ENCODE data around the gene ARHGAP22. TPM values are rescaled to one million over a fixed set of nuclear protein-coding genes. Genes with fewer than 3 reads are reported as not detected.
"Not testable (repeated sequence)": the region's sequence is repeated elsewhere in the genome, so short reads cannot be mapped to it uniquely, and the experiment has no call there.

Gene ARHGAP22
- polyA plus RNA-seq, 1 of the 3 experiments (the other 2 are of a cell fraction) = 12.4 TPM

- Histone ChIP-seq H3K9me2 (no peaks in the 10 kb centered on the region), H3K9ac (no peak overlapping the region), H3K27ac (ENCODE audit: low read depth in 2 of 2, low read length in 1 of 2) (no peak overlapping the region), H3F3A (replicated peaks; ENCODE audit: insufficient read depth) (peaks cover 6% of the 10 kb centered on the region), H3K4me3 (ENCODE audit: low read depth in 2 of 2, low read length in 1 of 2) (no peak overlapping the region), H3K36me3 (replicated peaks in 1 of 2; ENCODE audit: control insufficient read depth in 1 of 2, insufficient read depth in 2 of 2, low read length in 1 of 2) (peaks cover 53 to 67% of the 10 kb centered on the region in 2 experiments), H3K27me3 (ENCODE audit: insufficient read depth) (no peaks in the 10 kb centered on the region), H3K9me3 (no peaks in the 10 kb centered on the region), H4K20me1 (ENCODE audit: insufficient read depth) (no peaks in the 10 kb centered on the region), H2AFZ (ENCODE audit: low read depth) (no peak overlapping the region), H3K4me2 (no peak overlapping the region), H3K4me1 (ENCODE audit: control insufficient read depth in 1 of 2, insufficient read depth in 2 of 2, low read depth in 1 of 2, low read length in 1 of 2) (no peaks in the 10 kb centered on the region; a peak in 1 of 4 replicates), H3K79me2 (ENCODE audit: insufficient read depth) (no peaks in the 10 kb centered on the region; the same call in 1 of the 2 replicates)
- WGBS (ENCODE audit: low lambda C conversion rate) = 95% methylated on average over 3 of the region's 3 CpGs
- CTCF ChIA-PET = no interaction called here
- POLR2A ChIA-PET = no interaction called here
- DNase-seq = no peak
- TF ChIP-seq ELF1 (IDR thresholded peaks at IDR 0.05) (no peak), POLR2AphosphoS5 (IDR thresholded peaks at IDR 0.05; ENCODE audit: low read depth, low read length) (no peak)
Measured at GRCh38 chr10:48428896-48429295, 176.0 kb downstream of the ARHGAP22 start.

- Histone ChIP-seq H3F3A (replicated peaks; ENCODE audit: insufficient read depth) (no peaks in the 10 kb centered on the region), H3K27ac (ENCODE audit: low read depth in 2 of 2, low read length in 1 of 2) (no peak overlapping the region), H3K9ac (no peak overlapping the region), H3K4me3 (ENCODE audit: low read depth in 2 of 2, low read length in 1 of 2) (no peak overlapping the region), H3K4me2 (no peak overlapping the region), H2AFZ (ENCODE audit: low read depth) (no peak overlapping the region), H3K9me2 (no peaks in the 10 kb centered on the region), H3K4me1 (ENCODE audit: control insufficient read depth in 1 of 2, insufficient read depth in 2 of 2, low read depth in 1 of 2, low read length in 1 of 2) (no peaks in the 10 kb centered on the region; a peak in 1 of 4 replicates), H3K79me2 (ENCODE audit: insufficient read depth) (no peaks in the 10 kb centered on the region; the same call in 1 of the 2 replicates), H4K20me1 (ENCODE audit: insufficient read depth) (no peaks in the 10 kb centered on the region), H3K27me3 (ENCODE audit: insufficient read depth) (no peaks in the 10 kb centered on the region), H3K36me3 (replicated peaks in 1 of 2; ENCODE audit: control insufficient read depth in 1 of 2, insufficient read depth in 2 of 2, low read length in 1 of 2) (peaks cover 28 to 52% of the 10 kb centered on the region in 2 experiments), H3K9me3 (no peaks in the 10 kb centered on the region)
- 98% methylated on average over 4 of the region's 4 CpGs for WGBS (ENCODE audit: low lambda C conversion rate)
- TF ChIP-seq NFIC (IDR thresholded peaks at IDR 0.05; ENCODE audit: borderline replicate concordance) = no peak
- TF ChIP-seq POLR2AphosphoS5 (IDR thresholded peaks at IDR 0.05; ENCODE audit: low read depth, low read length) = no peak
- no peak for TF ChIP-seq GATA2 (CRISPR knock-in tag; IDR thresholded peaks at IDR 0.05)
- TF ChIP-seq FOXM1 (IDR thresholded peaks at IDR 0.05; ENCODE audit: low read depth) = no peak
- no peak for TF ChIP-seq FOXJ3 (CRISPR knock-in tag; IDR thresholded peaks at IDR 0.05)
- no peak for TF ChIP-seq EZH2phosphoT487 (IDR thresholded peaks at IDR 0.05; ENCODE audit: borderline replicate concordance, low read depth)
- no peak for TF ChIP-seq RFX5 (IDR thresholded peaks at IDR 0.05; ENCODE audit: low read length)
- no peak for TF ChIP-seq TCF12 (IDR thresholded peaks at IDR 0.05)
- TF ChIP-seq, protein P1, sequence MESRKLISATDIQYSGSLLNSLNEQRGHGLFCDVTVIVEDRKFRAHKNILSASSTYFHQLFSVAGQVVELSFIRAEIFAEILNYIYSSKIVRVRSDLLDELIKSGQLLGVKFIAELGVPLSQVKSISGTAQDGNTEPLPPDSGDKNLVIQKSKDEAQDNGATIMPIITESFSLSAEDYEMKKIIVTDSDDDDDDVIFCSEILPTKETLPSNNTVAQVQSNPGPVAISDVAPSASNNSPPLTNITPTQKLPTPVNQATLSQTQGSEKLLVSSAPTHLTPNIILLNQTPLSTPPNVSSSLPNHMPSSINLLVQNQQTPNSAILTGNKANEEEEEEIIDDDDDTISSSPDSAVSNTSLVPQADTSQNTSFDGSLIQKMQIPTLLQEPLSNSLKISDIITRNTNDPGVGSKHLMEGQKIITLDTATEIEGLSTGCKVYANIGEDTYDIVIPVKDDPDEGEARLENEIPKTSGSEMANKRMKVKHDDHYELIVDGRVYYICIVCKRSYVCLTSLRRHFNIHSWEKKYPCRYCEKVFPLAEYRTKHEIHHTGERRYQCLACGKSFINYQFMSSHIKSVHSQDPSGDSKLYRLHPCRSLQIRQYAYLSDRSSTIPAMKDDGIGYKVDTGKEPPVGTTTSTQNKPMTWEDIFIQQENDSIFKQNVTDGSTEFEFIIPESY (IDR thresholded peaks at IDR 0.05; ENCODE audit: borderline replicate concordance, low read depth) = no peak
- TF ChIP-seq, protein P2, sequence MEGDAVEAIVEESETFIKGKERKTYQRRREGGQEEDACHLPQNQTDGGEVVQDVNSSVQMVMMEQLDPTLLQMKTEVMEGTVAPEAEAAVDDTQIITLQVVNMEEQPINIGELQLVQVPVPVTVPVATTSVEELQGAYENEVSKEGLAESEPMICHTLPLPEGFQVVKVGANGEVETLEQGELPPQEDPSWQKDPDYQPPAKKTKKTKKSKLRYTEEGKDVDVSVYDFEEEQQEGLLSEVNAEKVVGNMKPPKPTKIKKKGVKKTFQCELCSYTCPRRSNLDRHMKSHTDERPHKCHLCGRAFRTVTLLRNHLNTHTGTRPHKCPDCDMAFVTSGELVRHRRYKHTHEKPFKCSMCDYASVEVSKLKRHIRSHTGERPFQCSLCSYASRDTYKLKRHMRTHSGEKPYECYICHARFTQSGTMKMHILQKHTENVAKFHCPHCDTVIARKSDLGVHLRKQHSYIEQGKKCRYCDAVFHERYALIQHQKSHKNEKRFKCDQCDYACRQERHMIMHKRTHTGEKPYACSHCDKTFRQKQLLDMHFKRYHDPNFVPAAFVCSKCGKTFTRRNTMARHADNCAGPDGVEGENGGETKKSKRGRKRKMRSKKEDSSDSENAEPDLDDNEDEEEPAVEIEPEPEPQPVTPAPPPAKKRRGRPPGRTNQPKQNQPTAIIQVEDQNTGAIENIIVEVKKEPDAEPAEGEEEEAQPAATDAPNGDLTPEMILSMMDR (IDR thresholded peaks at IDR 0.05) = no peak
- no peak for TF ChIP-seq RXRA (IDR thresholded peaks at IDR 0.05; ENCODE audit: borderline replicate concordance, low read depth)
- POLR2A ChIA-PET = no interaction called here
- DNase-seq = no peak
- CTCF ChIA-PET = interaction anchor here (0.5 to 0.8 kb wide), 3 partner anchors 8 to 233 kb away, joined by 3 read pairs; no protein-coding TSS in a partner anchor
Measured at GRCh38 chr10:48423884-48424283, 181.0 kb downstream of the ARHGAP22 start.

DNA sequence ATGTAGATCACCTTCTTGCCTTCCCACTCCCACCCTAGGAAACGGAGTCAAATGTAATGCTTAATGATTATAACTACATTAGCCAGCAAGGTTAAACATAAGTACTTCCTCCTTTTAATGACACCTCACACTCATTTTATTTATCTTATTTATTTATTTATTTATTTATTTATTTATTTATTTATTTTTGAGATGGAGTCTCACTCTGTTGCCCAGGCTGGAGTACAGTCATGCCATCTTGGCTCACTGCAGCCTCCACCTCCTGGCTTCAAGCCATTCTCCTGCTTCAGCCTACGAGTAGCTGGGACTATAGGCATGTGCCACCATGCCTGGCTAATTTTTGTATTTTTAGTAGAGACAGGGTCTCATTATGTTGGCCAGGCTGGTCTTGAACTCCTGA lies 183.0 kb downstream of the ARHGAP22 start:
- H3K4me2 ChIP-seq; H3K79me2 ChIP-seq (ENCODE audit: insufficient read depth); DNase-seq; H3K27me3 ChIP-seq (ENCODE audit: insufficient read depth); H3K9me2 ChIP-seq; H3K27ac ChIP-seq (ENCODE audit: low read depth in 2 of 2, low read length in 1 of 2); H2AFZ ChIP-seq (ENCODE audit: low read depth); H3K4me3 ChIP-seq (ENCODE audit: low read depth in 2 of 2, low read length in 1 of 2); H3K4me1 ChIP-seq (ENCODE audit: control insufficient read depth in 1 of 2, insufficient read depth in 2 of 2, low read depth in 1 of 2, low read length in 1 of 2); H3F3A ChIP-seq (replicated peaks; ENCODE audit: insufficient read depth); H4K20me1 ChIP-seq (ENCODE audit: insufficient read depth); H3K9me3 ChIP-seq; H3K9ac ChIP-seq; POLR2A ChIA-PET: not testable (repeated sequence)
- H3K36me3 ChIP-seq (replicated peaks in 1 of 2; ENCODE audit: control insufficient read depth in 1 of 2, insufficient read depth in 2 of 2, low read length in 1 of 2) = peaks cover 15 to 36% of the 10 kb centered on the region in 2 experiments
- CTCF ChIA-PET = interaction anchor here (1.3 kb wide), 2 partner anchors 16 to 24 kb away, joined by 3 read pairs; no protein-coding TSS in a partner anchor
- 94% methylated on average over 2 of the region's 2 CpGs for WGBS (ENCODE audit: low lambda C conversion rate)
